Measurements from ENCODE around the gene NOC4L. TPM values are rescaled to one million over a fixed set of nuclear protein-coding genes. Genes with fewer than 3 reads are reported as not detected.
A peak's percentile ranks its signal among the peaks of the same experiment; 100 is the strongest.

The NOC4L gene
- total RNA-seq, 1 experiment from 2014 or later = 41.4 TPM

DNA sequence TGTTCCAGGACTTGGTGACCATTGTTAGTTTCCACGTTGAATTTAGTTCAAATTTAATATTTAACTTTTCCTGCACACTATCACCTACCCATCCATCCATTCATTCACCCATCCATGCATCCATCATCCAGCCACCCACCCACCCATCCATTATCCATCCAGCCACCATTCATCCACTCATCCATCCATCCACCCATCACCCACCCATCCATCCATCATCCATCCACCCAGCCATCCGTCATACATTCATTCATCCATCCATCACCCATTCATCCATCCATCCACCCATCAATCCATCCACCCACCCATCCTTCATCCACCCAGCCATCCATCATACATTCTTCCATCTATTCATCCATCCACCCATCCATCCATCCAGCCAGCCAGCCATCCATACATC, 21.8 kb downstream of the NOC4L start (continued):
- TF ChIP-seq, protein P1, sequence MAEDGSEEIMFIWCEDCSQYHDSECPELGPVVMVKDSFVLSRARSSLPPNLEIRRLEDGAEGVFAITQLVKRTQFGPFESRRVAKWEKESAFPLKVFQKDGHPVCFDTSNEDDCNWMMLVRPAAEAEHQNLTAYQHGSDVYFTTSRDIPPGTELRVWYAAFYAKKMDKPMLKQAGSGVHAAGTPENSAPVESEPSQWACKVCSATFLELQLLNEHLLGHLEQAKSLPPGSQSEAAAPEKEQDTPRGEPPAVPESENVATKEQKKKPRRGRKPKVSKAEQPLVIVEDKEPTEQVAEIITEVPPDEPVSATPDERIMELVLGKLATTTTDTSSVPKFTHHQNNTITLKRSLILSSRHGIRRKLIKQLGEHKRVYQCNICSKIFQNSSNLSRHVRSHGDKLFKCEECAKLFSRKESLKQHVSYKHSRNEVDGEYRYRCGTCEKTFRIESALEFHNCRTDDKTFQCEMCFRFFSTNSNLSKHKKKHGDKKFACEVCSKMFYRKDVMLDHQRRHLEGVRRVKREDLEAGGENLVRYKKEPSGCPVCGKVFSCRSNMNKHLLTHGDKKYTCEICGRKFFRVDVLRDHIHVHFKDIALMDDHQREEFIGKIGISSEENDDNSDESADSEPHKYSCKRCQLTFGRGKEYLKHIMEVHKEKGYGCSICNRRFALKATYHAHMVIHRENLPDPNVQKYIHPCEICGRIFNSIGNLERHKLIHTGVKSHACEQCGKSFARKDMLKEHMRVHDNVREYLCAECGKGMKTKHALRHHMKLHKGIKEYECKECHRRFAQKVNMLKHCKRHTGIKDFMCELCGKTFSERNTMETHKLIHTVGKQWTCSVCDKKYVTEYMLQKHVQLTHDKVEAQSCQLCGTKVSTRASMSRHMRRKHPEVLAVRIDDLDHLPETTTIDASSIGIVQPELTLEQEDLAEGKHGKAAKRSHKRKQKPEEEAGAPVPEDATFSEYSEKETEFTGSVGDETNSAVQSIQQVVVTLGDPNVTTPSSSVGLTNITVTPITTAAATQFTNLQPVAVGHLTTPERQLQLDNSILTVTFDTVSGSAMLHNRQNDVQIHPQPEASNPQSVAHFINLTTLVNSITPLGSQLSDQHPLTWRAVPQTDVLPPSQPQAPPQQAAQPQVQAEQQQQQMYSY (CRISPR knock-in tag; IDR thresholded peaks at IDR 0.05) = no peak
- TF ChIP-seq, protein P2, sequence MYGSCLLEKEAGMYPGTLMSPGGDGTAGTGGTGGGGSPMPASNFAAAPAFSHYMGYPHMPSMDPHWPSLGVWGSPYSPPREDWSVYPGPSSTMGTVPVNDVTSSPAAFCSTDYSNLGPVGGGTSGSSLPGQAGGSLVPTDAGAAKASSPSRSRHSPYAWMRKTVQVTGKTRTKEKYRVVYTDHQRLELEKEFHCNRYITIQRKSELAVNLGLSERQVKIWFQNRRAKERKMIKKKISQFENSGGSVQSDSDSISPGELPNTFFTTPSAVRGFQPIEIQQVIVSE (CRISPR knock-in tag; IDR thresholded peaks at IDR 0.05; ENCODE audit: borderline replicate concordance) = no peak
- TF ChIP-seq NFYB (CRISPR knock-in tag; conservative IDR thresholded peaks at IDR 0.05; ENCODE audit: low read depth) (no peak), HMGA2 (CRISPR knock-in tag; IDR thresholded peaks at IDR 0.05) (no peak), ZNF416 (CRISPR knock-in tag; IDR thresholded peaks at IDR 0.05) (no peak), JAZF1 (CRISPR knock-in tag; IDR thresholded peaks at IDR 0.05) (no peak), IRF2 (CRISPR knock-in tag; IDR thresholded peaks at IDR 0.05; ENCODE audit: borderline replicate concordance, low read depth) (no peak)
- TF ChIP-seq, protein P3, sequence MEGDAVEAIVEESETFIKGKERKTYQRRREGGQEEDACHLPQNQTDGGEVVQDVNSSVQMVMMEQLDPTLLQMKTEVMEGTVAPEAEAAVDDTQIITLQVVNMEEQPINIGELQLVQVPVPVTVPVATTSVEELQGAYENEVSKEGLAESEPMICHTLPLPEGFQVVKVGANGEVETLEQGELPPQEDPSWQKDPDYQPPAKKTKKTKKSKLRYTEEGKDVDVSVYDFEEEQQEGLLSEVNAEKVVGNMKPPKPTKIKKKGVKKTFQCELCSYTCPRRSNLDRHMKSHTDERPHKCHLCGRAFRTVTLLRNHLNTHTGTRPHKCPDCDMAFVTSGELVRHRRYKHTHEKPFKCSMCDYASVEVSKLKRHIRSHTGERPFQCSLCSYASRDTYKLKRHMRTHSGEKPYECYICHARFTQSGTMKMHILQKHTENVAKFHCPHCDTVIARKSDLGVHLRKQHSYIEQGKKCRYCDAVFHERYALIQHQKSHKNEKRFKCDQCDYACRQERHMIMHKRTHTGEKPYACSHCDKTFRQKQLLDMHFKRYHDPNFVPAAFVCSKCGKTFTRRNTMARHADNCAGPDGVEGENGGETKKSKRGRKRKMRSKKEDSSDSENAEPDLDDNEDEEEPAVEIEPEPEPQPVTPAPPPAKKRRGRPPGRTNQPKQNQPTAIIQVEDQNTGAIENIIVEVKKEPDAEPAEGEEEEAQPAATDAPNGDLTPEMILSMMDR (IDR thresholded peaks at IDR 0.05) = no peak
- TF ChIP-seq, protein P4, sequence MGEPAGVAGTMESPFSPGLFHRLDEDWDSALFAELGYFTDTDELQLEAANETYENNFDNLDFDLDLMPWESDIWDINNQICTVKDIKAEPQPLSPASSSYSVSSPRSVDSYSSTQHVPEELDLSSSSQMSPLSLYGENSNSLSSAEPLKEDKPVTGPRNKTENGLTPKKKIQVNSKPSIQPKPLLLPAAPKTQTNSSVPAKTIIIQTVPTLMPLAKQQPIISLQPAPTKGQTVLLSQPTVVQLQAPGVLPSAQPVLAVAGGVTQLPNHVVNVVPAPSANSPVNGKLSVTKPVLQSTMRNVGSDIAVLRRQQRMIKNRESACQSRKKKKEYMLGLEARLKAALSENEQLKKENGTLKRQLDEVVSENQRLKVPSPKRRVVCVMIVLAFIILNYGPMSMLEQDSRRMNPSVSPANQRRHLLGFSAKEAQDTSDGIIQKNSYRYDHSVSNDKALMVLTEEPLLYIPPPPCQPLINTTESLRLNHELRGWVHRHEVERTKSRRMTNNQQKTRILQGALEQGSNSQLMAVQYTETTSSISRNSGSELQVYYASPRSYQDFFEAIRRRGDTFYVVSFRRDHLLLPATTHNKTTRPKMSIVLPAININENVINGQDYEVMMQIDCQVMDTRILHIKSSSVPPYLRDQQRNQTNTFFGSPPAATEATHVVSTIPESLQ (CRISPR knock-in tag; IDR thresholded peaks at IDR 0.05) = no peak

DNA sequence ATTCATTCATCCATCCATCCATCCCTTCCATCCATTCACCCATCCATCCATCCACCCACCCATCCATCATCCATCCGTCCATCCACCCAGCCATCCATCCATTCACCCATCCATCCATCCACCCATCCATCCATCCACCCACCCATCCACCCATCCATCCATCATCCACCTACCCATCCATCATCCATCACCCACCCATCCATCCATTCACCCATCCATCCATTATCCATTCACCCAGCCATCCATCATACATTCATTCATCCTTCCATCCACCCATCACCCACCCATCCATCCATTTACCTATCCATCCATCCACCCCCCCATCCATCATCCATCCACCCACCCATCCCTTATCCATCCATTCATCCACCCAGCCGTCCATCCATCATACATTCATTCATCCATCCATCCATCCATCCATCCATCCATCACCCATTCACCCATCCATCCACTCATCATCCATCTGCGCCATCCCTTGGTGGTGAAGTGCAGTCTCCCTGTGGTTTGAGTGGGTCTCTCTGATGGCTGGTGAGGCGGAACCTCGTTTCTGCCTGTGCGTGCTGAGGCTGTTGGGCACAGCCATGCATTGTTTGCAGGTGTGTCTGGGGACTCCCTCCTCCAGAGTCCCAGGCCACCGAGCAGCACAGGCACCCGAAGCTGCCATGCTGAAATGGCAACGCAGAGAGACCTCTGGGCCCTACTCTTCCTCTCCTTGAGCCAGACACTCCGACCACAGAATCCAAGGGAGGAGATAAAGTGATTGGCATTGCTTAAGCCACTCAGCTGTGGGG, 22.7 kb downstream of the NOC4L start:
- TF ChIP-seq, protein P5, sequence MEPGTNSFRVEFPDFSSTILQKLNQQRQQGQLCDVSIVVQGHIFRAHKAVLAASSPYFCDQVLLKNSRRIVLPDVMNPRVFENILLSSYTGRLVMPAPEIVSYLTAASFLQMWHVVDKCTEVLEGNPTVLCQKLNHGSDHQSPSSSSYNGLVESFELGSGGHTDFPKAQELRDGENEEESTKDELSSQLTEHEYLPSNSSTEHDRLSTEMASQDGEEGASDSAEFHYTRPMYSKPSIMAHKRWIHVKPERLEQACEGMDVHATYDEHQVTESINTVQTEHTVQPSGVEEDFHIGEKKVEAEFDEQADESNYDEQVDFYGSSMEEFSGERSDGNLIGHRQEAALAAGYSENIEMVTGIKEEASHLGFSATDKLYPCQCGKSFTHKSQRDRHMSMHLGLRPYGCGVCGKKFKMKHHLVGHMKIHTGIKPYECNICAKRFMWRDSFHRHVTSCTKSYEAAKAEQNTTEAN (CRISPR knock-in tag; IDR thresholded peaks at IDR 0.05) = no peak
- TF ChIP-seq, protein P6, sequence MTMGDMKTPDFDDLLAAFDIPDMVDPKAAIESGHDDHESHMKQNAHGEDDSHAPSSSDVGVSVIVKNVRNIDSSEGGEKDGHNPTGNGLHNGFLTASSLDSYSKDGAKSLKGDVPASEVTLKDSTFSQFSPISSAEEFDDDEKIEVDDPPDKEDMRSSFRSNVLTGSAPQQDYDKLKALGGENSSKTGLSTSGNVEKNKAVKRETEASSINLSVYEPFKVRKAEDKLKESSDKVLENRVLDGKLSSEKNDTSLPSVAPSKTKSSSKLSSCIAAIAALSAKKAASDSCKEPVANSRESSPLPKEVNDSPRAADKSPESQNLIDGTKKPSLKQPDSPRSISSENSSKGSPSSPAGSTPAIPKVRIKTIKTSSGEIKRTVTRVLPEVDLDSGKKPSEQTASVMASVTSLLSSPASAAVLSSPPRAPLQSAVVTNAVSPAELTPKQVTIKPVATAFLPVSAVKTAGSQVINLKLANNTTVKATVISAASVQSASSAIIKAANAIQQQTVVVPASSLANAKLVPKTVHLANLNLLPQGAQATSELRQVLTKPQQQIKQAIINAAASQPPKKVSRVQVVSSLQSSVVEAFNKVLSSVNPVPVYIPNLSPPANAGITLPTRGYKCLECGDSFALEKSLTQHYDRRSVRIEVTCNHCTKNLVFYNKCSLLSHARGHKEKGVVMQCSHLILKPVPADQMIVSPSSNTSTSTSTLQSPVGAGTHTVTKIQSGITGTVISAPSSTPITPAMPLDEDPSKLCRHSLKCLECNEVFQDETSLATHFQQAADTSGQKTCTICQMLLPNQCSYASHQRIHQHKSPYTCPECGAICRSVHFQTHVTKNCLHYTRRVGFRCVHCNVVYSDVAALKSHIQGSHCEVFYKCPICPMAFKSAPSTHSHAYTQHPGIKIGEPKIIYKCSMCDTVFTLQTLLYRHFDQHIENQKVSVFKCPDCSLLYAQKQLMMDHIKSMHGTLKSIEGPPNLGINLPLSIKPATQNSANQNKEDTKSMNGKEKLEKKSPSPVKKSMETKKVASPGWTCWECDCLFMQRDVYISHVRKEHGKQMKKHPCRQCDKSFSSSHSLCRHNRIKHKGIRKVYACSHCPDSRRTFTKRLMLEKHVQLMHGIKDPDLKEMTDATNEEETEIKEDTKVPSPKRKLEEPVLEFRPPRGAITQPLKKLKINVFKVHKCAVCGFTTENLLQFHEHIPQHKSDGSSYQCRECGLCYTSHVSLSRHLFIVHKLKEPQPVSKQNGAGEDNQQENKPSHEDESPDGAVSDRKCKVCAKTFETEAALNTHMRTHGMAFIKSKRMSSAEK (CRISPR knock-in tag; IDR thresholded peaks at IDR 0.05; ENCODE audit: borderline replicate concordance) = no peak
- TF ChIP-seq GRHL2 (CRISPR knock-in tag; IDR thresholded peaks at IDR 0.05; ENCODE audit: insufficient replicate concordance, severe bottlenecking) = no peak
- no peak for TF ChIP-seq PRRX2 (CRISPR knock-in tag; IDR thresholded peaks at IDR 0.05)
- no peak for TF ChIP-seq ZNF423 (CRISPR knock-in tag; IDR thresholded peaks at IDR 0.05)
- no peak for TF ChIP-seq ATF1 (CRISPR knock-in tag; IDR thresholded peaks at IDR 0.05)
- TF ChIP-seq ZNF121 (CRISPR knock-in tag; IDR thresholded peaks at IDR 0.05) = no peak
- no peak for TF ChIP-seq ETV6 (CRISPR knock-in tag; IDR thresholded peaks at IDR 0.05)
- no peak for TF ChIP-seq MXD4 (CRISPR knock-in tag; IDR thresholded peaks at IDR 0.05; ENCODE audit: borderline replicate concordance)
- no peaks in the 10 kb centered on the region for H3K4me1 Mint-ChIP-seq
- POLR2A ChIA-PET = no interaction called here
- no peak for ATAC-seq
- peaks cover 17% of the 10 kb centered on the region for H3K27me3 Mint-ChIP-seq (ENCODE audit: low read depth)
- H3K4me3 Mint-ChIP-seq = no peak overlapping the region
- H3K27ac Mint-ChIP-seq = no peak overlapping the region
- CTCF ChIA-PET = interaction anchor here (1.4 to 1.8 kb wide), 3 partner anchors 13 to 247 kb away, joined by 3 to 7 read pairs (median 5); no protein-coding TSS in a partner anchor
- peaks cover 15% of the 10 kb centered on the region for H3K9me3 Mint-ChIP-seq
- DNase-seq (ENCODE audit: low spot score) = peak; percentile 5
- H3K36me3 Mint-ChIP-seq = no peaks in the 10 kb centered on the region
